Limb (tissue), 2 donors: ENCODE measurements around the gene UPB1.

Source experiments
- DNase-seq, 2 donors: peaks; one replicate each; pipeline ENCODE4 v3.0.0-alpha.2; 2016; ENCODE audit errors: extremely low spot score in 2 of 2

The UPB1 gene

DNA sequence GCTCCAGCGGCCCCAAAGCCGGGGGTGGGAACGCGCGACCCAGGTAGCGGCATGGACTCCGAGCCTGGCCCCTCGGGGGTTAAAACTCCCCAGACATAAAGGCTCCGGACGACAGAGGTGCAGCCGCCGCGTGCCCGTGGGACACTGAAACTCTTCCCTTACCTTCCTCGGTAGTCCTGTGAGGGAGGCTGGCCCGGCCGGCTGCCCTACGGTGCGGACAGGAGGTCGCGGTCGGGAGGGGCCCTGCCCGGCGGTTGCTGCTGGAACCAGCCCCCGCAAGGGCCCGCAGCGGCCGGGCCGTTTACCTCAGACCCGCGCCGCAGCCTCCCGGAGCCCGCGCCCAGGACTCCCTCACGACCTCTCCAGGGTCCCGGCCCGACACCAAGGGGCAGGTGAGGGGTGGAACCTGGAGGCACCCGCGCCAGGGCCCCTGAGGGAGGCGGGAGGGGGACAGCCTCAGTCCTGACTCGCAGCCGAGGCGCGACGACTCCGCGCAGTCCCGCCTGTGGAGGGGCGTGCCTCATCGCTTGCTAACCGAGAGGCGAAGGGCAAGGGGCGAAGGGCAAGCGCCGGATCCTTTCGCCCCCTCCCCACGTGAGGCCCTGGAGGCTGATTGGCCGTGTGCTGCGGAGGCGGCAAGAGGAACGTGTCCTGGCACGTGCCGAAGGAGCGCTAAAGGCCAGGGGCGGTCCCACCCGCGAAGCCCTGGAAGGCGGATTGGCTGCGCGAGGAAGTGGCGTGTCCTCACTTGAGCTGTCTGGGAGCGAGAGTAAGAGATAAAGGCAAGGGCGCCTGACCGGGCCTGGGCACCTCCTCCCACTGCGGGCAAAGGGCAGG, at the start of gene UPB1:
Gene UPB1, plus strand, starts transcription at position 805 of the 837 bp plus-strand sequence. CDS start 72 bp downstream, outside the sequence.
- DNase-seq = no peak

GRCh38 chr22:24445481-24446259, 49.5 kb upstream of the UPB1 start:
- no peak for DNase-seq

- DNase-seq = no peak
These were observed 48.9 kb upstream of the UPB1 start for GRCh38 chr22:24446260-24446611.

- no peak for DNase-seq
These were observed 44.5 kb upstream of the UPB1 start for GRCh38 chr22:24450610-24451009.

- no peak for DNase-seq
These were observed 44.0 kb upstream of the UPB1 start for GRCh38 chr22:24451162-24451561.

- no peak for DNase-seq
These were observed 41.3 kb upstream of the UPB1 start for GRCh38 chr22:24453853-24454252.

GRCh38 chr22:24455039-24455438, 40.1 kb upstream of the UPB1 start:
- no peak for DNase-seq

GRCh38 chr22:24455751-24456426, 39.2 kb upstream of the UPB1 start:
- DNase-seq = no peak

- no peak for DNase-seq
These were observed 37.2 kb upstream of the UPB1 start for GRCh38 chr22:24457894-24458420.

GRCh38 chr22:24459911-24460310, 35.2 kb upstream of the UPB1 start:
- DNase-seq = no peak

DNA sequence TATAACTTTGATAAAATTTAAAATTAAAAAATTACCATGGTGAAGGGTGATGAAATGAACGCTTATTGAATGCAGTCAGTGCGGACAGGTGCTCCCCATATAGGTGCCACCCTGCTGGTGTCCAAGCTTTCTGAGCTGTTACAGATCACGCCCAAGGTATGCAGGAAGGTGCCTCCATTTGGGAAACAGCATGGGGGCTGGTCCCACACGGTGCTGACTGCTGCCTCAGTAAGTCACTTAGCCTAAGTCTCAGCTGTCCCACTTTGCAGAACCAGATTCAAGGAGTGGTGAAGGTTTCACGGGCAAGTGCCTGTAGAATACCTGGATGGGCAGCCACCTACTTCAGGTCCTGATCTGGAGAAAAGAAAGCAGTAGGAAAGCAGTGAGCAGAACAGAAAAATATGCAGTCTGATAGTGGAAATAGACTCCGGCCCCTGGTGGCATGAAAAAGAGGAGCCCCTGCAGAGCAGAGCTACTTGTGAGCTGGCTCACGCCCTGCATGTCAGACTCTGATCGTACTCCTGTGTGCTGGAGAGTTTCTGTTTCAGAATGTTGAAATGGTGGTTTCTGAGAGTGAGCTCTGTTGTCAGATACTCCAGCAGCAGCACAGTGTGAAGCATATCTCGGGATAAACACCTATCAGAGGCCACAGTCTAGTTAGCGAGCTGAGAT, 34.6 kb upstream of the UPB1 start:
- no peak for DNase-seq

DNA sequence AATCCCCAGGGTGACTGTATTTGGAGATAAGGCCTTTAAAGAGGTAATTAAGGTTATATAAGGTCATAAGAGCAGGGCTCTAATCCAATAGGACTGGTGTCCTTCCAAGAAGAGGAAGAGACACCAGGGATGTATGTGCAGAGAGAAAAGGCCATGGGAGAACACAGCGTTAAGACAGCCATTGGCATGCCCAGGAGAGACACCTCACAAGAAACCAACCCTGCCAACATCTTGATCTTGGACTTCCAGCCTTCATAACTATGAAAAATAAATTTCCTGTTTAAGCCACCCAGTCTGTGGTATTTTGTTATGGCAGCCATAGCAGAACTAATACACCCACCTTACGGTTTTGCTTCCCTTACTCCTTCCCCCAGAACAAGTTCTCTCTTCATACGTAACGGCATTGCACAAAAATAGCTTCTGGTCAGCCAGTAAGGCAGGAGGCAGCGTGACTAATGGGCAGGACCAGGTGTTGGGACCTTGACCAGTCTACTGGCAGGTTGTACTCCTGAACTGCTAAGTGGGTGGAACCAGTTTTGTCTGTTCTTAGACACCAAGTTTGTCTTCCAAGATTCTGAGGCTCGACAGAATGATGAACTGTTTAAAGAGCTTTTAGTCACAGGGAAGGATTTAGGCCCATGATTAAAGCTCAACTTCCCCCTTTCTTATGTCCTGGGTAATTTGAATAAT, 31.9 kb upstream of the UPB1 start:
- DNase-seq = no peak

DNA sequence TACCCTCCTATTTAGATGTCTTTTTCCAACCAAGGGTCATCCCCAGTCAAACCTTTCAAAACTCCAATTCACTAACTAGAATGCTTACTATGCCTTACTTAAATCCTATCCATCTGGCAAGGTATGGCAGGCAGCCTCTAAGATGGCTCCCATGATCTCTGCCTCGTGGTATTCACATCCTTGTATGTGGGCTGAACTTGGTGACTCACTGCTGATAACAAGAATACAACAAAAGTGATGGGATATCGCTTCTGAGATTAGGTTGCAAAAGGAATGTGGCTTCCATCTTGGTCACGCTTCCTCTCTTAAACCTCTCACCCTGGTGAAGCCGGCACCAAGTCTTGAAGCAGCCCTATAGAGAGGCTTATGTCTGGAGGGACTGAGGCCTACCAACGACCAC, 29.6 kb upstream of the UPB1 start:
- no peak for DNase-seq

DNA sequence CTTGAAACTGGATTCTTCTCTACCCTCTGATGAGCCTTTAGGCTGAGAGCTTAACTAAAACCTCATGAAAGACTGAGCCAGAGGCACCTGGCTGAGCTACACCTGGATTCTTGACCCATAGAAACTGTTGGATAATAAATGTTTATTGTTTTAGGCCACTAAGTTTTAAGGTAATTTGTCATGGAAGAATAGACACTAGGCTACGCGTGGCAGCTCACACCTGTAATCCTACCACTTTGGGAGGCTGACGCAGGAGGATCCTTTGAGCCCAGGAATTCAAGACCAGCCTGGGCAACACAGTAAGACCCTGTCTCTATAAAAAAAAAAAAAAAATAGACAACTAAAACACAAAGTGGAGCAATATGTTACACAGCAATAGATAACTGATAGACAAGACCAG, 29.2 kb upstream of the UPB1 start:
- DNase-seq = no peak

- DNase-seq = peak; percentile 38 to 67
These were observed 28.3 kb upstream of the UPB1 start for GRCh38 chr22:24466716-24467328.

GRCh38 chr22:24467340-24467739, 27.8 kb upstream of the UPB1 start:
- no peak for DNase-seq

- no peak for DNase-seq
These were observed 23.6 kb upstream of the UPB1 start for GRCh38 chr22:24471570-24471969.

- DNase-seq = no peak
These were observed 21.8 kb upstream of the UPB1 start for GRCh38 chr22:24473284-24473683.

GRCh38 chr22:24474221-24474620, 20.9 kb upstream of the UPB1 start:
- no peak for DNase-seq

DNA sequence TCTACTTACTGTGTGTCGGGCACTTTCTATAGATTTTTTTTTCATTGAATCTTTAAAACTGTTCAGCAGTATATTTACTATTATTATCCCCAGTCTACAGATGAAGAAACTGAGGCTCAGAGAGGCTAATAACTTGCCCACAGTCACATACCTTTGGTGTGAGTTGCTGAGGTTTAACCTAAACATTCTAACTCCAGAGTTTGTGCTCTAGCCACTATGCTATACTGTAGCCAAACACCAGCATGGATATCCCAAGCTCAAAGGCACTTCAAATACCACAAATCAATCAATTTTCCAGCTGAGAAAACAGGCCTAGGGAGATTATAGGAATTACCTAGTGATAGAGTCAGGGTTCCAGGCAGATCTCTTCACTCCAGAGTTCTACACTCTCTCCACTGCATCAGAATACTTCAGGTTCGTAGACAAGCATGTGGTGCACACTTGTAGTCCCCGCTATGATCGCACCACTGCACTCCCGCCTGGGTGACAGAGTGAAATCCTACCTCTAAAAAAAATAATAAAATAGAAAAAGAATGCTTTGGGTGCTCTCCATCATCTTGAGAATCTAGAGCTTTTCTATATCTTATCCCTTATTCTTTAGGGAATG, 20.4 kb upstream of the UPB1 start:
- no peak for DNase-seq
